Chondrocyte (in vitro differentiated cells): Measurements from ENCODE around the gene TPRG1L. TPM values are rescaled to one million over a fixed set of nuclear protein-coding genes. Genes with fewer than 3 reads are reported as not detected.

ENCODE experiments used
- DNase-seq: peaks from one replicate; pipeline ENCODE4 v3.0.0; 2021; ENCODE audit warnings: mixed read lengths, low spot score
- H3K27ac Mint-ChIP-seq: one replicate; pipeline ENCODE4 v1.8.0; 2021; ENCODE audit warnings: mild to moderate bottlenecking, moderate library complexity, mixed read lengths; ENCODE audit not compliant: unreplicated experiment
- H3K27me3 Mint-ChIP-seq: 2 replicates; pipeline ENCODE4 v1.8.0; 2021; ENCODE audit warnings: low read depth, mixed read lengths
- H3K36me3 Mint-ChIP-seq: 2 replicates; pipeline ENCODE4 v1.8.0; 2021; ENCODE audit warnings: low read depth, mixed read lengths
- H3K4me1 Mint-ChIP-seq: 2 replicates; pipeline ENCODE4 v1.8.0; 2021; ENCODE audit warnings: low read depth, mild to moderate bottlenecking, mixed read lengths
- H3K4me3 Mint-ChIP-seq: one replicate; pipeline ENCODE4 v1.8.0; 2021; ENCODE audit warnings: mild to moderate bottlenecking, moderate library complexity, mixed read lengths; ENCODE audit not compliant: unreplicated experiment
- H3K9me3 Mint-ChIP-seq: 2 replicates; pipeline ENCODE4 v1.8.0; 2021; ENCODE audit warnings: low read depth, mixed read lengths
- total RNA-seq: library from RNA; stranded (reverse); gene quantifications from 3 replicates; pipeline ENCODE4 v1.2.1, GENCODE V29; 2021
- TF ChIP-seq, protein P1 (sequence below): fragments of 200-600 bp; sonication (generic); IDR thresholded peaks from 2 replicates; pipeline ENCODE4 v1.5.0; 2021; ENCODE audit warnings: antibody characterized with exemption, mild to moderate bottlenecking, moderate library complexity

The TPRG1L gene
- total RNA-seq, 1 donor from 2014 or later, result 53.7 TPM

DNA sequence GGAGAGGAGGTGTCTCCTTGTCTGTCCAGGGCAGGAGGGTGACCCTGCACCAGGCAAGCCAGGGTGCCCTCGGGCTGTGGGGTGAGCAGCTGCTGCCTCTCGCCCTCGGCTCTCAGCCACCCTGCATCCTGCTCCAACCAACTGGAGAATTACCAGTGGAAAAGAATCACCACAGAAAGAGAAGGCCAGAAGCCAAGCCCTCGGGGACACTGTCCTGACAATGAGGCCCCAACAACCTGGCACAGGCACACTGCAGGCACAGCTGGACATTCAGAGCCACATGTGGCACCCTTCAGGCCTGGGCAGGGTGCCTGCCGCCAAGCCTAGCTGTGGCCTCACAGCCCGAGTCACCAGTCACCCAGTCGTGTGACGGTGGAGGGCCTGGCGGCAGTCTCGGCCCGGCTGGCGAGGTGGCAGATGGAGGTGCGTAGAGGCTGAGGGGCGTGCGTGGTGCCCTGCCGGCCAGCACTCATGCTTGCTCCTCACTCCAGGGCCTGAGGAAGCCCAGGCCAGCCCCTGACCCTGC, 25.5 kb upstream of the TPRG1L start:
- H3K36me3 Mint-ChIP-seq, result no peaks in the 10 kb centered on the region
- H3K27me3 Mint-ChIP-seq, result peaks cover 4% of the 10 kb centered on the region
- TF ChIP-seq, protein P1, sequence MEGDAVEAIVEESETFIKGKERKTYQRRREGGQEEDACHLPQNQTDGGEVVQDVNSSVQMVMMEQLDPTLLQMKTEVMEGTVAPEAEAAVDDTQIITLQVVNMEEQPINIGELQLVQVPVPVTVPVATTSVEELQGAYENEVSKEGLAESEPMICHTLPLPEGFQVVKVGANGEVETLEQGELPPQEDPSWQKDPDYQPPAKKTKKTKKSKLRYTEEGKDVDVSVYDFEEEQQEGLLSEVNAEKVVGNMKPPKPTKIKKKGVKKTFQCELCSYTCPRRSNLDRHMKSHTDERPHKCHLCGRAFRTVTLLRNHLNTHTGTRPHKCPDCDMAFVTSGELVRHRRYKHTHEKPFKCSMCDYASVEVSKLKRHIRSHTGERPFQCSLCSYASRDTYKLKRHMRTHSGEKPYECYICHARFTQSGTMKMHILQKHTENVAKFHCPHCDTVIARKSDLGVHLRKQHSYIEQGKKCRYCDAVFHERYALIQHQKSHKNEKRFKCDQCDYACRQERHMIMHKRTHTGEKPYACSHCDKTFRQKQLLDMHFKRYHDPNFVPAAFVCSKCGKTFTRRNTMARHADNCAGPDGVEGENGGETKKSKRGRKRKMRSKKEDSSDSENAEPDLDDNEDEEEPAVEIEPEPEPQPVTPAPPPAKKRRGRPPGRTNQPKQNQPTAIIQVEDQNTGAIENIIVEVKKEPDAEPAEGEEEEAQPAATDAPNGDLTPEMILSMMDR, result no peak
- no peaks in the 10 kb centered on the region for H3K4me1 Mint-ChIP-seq
- no peak overlapping the region for H3K4me3 Mint-ChIP-seq
- no peaks in the 10 kb centered on the region for H3K9me3 Mint-ChIP-seq
- no peak overlapping the region for H3K27ac Mint-ChIP-seq
- DNase-seq, result no peak

DNA sequence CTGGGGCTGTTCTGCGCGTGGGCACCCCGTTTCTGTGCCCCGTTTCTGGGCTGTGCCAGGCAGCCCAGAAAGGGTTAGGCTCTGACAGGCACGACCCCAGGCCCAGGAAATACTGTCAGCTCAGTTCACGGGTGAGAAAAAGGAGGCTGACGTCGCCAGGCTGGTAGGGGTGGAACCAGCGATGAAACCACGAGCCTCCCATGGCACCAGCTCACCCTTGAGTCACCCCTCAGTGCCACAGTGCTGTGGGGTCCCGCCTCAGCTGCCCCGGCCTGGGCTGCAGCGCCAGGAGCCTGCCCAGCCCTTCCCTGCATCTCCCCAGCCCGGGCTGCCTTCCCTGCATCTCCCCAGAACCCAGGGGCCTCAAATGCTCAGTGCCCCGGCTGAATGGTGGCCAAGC, 25.0 kb upstream of the TPRG1L start:
- peaks cover 4% of the 10 kb centered on the region for H3K27me3 Mint-ChIP-seq
- no peak for DNase-seq
- H3K9me3 Mint-ChIP-seq, result no peaks in the 10 kb centered on the region
- no peak overlapping the region for H3K27ac Mint-ChIP-seq
- H3K4me3 Mint-ChIP-seq, result no peak overlapping the region
- TF ChIP-seq, protein P1, result no peak
- no peaks in the 10 kb centered on the region for H3K36me3 Mint-ChIP-seq
- H3K4me1 Mint-ChIP-seq, result no peaks in the 10 kb centered on the region

DNA sequence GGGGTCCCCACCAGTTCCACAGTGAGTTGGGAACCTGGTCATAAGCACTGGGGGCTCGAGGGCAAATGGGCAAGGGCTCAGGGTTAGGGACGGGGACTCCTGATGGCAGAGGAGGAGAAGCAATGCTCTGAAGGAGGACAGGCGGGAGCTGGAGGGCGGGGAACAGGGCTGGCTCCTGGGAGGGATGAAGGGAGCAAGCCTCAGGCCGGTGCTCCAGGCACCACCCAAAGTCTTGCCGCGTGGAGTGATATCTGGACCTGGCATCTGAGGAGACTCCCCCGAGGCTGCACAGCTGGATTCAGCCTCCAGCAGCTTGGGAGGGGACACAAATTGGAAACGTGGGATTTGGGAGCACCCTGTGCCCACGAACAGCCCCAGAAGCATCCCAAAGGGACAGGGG, 24.5 kb upstream of the TPRG1L start:
- H3K36me3 Mint-ChIP-seq, result no peaks in the 10 kb centered on the region
- H3K27me3 Mint-ChIP-seq, result peaks cover 4% of the 10 kb centered on the region
- H3K4me1 Mint-ChIP-seq, result no peaks in the 10 kb centered on the region
- TF ChIP-seq, protein P1, result no peak
- no peak overlapping the region for H3K4me3 Mint-ChIP-seq
- H3K9me3 Mint-ChIP-seq, result no peaks in the 10 kb centered on the region
- H3K27ac Mint-ChIP-seq, result no peak overlapping the region
- no peak for DNase-seq

DNA sequence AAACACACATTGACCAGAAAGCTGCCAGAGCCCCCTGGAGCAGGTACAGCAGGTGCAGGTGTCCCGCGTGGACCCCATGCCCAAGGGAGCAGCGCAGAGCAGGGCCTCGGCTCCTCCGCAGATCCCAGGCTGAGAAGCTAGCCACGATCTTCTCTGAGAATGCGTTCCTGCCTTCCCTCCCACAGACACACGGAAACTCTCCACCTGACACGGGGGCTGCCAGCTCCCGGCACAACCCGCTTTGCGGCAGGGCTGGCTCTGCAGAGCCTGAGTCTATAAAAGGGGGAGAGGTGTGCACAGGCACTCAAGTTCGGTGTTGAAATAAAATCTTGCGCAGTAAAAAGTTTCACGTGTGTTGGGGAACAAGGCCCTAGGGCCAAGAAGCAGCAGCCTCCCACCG, 23.1 kb upstream of the TPRG1L start:
- no peak for DNase-seq
- Mint-ChIP-seq H3K9me3 (no peaks in the 10 kb centered on the region), H3K4me3 (no peak overlapping the region), H3K27me3 (peaks cover 4% of the 10 kb centered on the region), H3K36me3 (no peaks in the 10 kb centered on the region), H3K4me1 (no peaks in the 10 kb centered on the region), H3K27ac (no peak overlapping the region)
- TF ChIP-seq, protein P1, result no peak

DNA sequence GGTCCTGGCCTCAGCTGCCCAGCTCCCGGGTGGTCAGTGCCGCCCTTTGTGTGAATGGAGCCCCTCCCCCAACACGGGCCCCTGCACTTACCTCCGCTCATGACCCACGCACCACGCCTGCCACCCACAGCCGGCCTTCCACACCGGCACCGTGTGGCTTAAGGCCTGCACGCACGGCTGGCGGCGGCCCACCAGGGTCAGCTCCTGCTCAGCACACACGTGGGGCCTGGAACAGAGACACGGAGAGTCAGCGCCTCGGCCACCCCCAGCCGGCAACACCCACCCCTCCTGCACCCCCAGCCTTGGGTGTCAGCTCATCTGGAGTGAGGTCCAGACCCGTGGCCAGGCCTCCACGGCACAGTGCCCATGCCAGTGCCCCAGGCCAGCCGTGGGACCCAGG, 22.4 kb upstream of the TPRG1L start:
- DNase-seq, result no peak
- Mint-ChIP-seq H3K4me1 (no peaks in the 10 kb centered on the region), H3K27ac (no peak overlapping the region), H3K36me3 (no peaks in the 10 kb centered on the region), H3K27me3 (peaks cover 4% of the 10 kb centered on the region), H3K9me3 (no peaks in the 10 kb centered on the region), H3K4me3 (no peak overlapping the region)
- TF ChIP-seq, protein P1, result no peak
